Measurements from ENCODE around the gene ZNF19. TPM values are rescaled to one million over a fixed set of nuclear protein-coding genes. Genes with fewer than 3 reads are reported as not detected.

The ZNF19 gene
- total RNA-seq, 1 donor, result 3.5 TPM

DNA sequence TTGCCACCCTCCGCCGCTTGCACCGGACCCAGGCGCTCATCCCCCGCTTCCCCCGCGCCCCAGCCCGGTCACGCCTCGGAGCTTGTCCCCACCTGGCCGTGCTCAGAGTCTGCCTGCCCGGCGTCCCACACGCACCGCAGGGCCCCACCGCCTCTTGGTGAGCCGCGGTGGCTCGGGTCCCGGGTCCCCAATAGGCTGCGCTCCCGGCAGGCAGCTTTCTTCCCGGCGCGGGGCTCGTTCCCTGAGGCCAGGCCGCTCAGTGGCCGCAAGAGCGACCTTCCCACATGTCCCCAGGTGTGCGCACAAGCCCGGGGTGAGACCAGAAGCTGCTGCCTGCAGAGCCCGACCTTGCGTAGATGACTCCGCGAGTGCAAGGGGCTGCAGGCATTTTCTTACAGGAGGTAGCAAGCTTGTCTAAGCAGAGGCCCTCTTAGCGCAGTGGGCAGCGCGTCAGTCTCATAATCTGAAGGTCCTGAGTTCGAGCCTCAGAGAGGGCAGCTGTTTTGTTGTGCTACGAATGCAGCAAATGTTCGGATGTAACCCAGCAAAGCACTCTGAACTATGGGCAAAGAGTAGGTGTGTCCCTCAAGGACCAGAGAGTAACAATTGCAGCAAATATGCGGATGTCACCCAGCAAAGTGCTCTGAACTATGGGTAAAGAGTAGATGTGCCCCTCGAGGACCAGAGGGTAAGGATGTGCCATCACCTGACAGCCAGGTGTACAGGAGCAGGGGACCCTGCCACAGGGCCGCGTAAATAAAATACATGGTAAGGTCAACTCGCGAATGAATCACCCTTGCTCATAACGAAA is 62.9 kb downstream of the ZNF19 start:
- TF ChIP-seq, protein P1, sequence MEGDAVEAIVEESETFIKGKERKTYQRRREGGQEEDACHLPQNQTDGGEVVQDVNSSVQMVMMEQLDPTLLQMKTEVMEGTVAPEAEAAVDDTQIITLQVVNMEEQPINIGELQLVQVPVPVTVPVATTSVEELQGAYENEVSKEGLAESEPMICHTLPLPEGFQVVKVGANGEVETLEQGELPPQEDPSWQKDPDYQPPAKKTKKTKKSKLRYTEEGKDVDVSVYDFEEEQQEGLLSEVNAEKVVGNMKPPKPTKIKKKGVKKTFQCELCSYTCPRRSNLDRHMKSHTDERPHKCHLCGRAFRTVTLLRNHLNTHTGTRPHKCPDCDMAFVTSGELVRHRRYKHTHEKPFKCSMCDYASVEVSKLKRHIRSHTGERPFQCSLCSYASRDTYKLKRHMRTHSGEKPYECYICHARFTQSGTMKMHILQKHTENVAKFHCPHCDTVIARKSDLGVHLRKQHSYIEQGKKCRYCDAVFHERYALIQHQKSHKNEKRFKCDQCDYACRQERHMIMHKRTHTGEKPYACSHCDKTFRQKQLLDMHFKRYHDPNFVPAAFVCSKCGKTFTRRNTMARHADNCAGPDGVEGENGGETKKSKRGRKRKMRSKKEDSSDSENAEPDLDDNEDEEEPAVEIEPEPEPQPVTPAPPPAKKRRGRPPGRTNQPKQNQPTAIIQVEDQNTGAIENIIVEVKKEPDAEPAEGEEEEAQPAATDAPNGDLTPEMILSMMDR (IDR thresholded peaks at IDR 0.05; ENCODE audit: insufficient read depth, low read length), result no peak
- H3K4me3 ChIP-seq (ENCODE audit: low read depth, low read length), result peak overlapping the region; percentile 35

DNA sequence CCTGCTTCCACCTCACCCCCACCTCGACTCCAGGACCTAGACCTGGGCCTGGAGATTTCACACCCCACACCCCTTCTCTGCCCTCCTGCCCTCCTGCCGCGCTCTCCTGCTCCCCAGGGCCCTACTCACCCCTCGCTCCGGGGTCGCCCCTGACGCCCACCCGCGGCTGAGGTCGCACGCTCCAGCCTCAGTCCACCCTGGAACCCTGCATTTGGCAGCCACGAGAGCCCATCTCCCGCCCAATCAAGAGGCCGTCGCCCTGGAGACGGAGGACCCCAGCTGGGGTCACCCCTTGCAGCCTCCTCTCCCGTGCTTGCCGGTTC is 63.4 kb downstream of the ZNF19 start:
- TF ChIP-seq, protein P1 (IDR thresholded peaks at IDR 0.05; ENCODE audit: insufficient read depth, low read length), result no peak

More for the DNA sequence above, 62.9 kb downstream of the ZNF19 start:
- DNase-seq (ENCODE audit: low read depth), result peak; percentile 77

DNA sequence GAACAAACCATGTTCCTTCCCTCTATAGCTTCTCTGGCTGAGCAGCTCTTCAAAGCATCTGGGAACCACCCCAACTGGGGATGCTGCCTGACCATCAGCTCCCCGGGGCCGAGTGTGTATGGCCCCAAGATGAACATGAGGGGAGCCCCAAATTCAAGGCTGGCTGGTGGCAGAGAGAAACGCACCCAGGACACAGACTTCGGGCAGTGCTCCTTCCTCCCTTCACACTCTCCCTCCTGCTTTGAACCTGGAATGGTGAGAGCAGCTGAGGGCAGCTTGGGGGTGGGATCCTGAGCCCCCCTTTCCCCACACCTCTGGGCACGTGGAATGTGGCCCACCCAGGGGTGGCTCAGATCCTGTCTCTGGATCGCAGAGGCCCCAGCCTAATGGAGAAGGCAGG is 64.5 kb downstream of the ZNF19 start:
- H3K4me3 ChIP-seq (ENCODE audit: low read depth, low read length), result no peak overlapping the region
- TF ChIP-seq, protein P1 (IDR thresholded peaks at IDR 0.05; ENCODE audit: insufficient read depth, low read length), result no peak
- DNase-seq (ENCODE audit: low read depth), result no peak

More for the DNA sequence above, 63.4 kb downstream of the ZNF19 start:
- H3K4me3 ChIP-seq (ENCODE audit: low read depth, low read length), result no peak overlapping the region
- DNase-seq (ENCODE audit: low read depth), result no peak

- DNase-seq (ENCODE audit: low read depth), result no peak
- TF ChIP-seq, protein P1 (IDR thresholded peaks at IDR 0.05; ENCODE audit: insufficient read depth, low read length), result no peak
Observed at GRCh38 chr16:71423865-71424264, 65.3 kb downstream of the ZNF19 start.

More at GRCh38 chr16:71423865-71424264, 65.3 kb downstream of the ZNF19 start:
- H3K4me3 ChIP-seq (ENCODE audit: low read depth, low read length), result no peak overlapping the region

Other genes starting within 250 kb of the ZNF19 start
- gene CMTR2, start 199.9 kb downstream of the ZNF19 start, total RNA-seq (ENCODE audit: low replicate concordance), result 17.3 and 32.1 TPM in 2 replicates
- gene CALB2, start 130.6 kb downstream of the ZNF19 start, total RNA-seq (ENCODE audit: low replicate concordance), result 0.36 TPM in 1 of 2 replicates, not detected in the other
- not detected in 2 replicates for gene TLE7, start 47.3 kb downstream of the ZNF19 start, total RNA-seq (ENCODE audit: low replicate concordance)
- 8.9 and 11.1 TPM in 2 replicates for gene ZNF23, start 27.1 kb downstream of the ZNF19 start, total RNA-seq (ENCODE audit: low replicate concordance)
- gene CHST4, start 37.1 kb upstream of the ZNF19 start, total RNA-seq (ENCODE audit: low replicate concordance), result not detected in 2 replicates
- gene TAT, start 87.8 kb upstream of the ZNF19 start, total RNA-seq (ENCODE audit: low replicate concordance), result not detected in 2 replicates
- not detected in 2 replicates for gene MARVELD3, start 136.9 kb upstream of the ZNF19 start, total RNA-seq (ENCODE audit: low replicate concordance)
- gene PHLPP2, start 235.4 kb upstream of the ZNF19 start, total RNA-seq (ENCODE audit: low replicate concordance), result 7.8 and 9.8 TPM in 2 replicates

Data from fibroblast of the aortic adventitia (primary cell).